Measurements from ENCODE around the gene C2. TPM values are rescaled to one million over a fixed set of nuclear protein-coding genes. Genes with fewer than 3 reads are reported as not detected.

The C2 gene
- total RNA-seq, 1 donor from 2014 or later, result 0.63 TPM

- Histone ChIP-seq H3K27me3 (ENCODE audit: control insufficient read depth, insufficient read depth, low read length) (no peaks in the 10 kb centered on the region), H3K36me3 (ENCODE audit: control insufficient read depth, insufficient read depth, low read length) (peaks cover 4% of the 10 kb centered on the region)
- no peak for TF ChIP-seq CTCF (IDR thresholded peaks at IDR 0.05; ENCODE audit: insufficient read depth, low read length, poor library complexity, severe bottlenecking)
Measured at GRCh38 chr6:31966997-31967925, 39.7 kb downstream of the C2 start.

GRCh38 chr6:31967926-31968320, 40.4 kb downstream of the C2 start:
- H3K36me3 ChIP-seq (ENCODE audit: control insufficient read depth, insufficient read depth, low read length), result peaks cover 4% of the 10 kb centered on the region
- no peak for DNase-seq (ENCODE audit: low read depth)
- H3K27me3 ChIP-seq (ENCODE audit: control insufficient read depth, insufficient read depth, low read length), result no peaks in the 10 kb centered on the region
- H3K4me3 ChIP-seq (ENCODE audit: low read depth, low read length), result no peak overlapping the region
- TF ChIP-seq CTCF (IDR thresholded peaks at IDR 0.05; ENCODE audit: insufficient read depth, low read length, poor library complexity, severe bottlenecking), result no peak

More at GRCh38 chr6:31966997-31967925, 39.7 kb downstream of the C2 start:
- no peak overlapping the region for H3K4me3 ChIP-seq (ENCODE audit: low read depth, low read length)
- no peak for DNase-seq (ENCODE audit: low read depth)

GRCh38 chr6:31968326-31968725, 40.8 kb downstream of the C2 start:
- no peak for DNase-seq (ENCODE audit: low read depth)
- no peaks in the 10 kb centered on the region for H3K27me3 ChIP-seq (ENCODE audit: control insufficient read depth, insufficient read depth, low read length)
- H3K4me3 ChIP-seq (ENCODE audit: low read depth, low read length), result no peak overlapping the region
- TF ChIP-seq CTCF (IDR thresholded peaks at IDR 0.05; ENCODE audit: insufficient read depth, low read length, poor library complexity, severe bottlenecking), result no peak
- H3K36me3 ChIP-seq (ENCODE audit: control insufficient read depth, insufficient read depth, low read length), result peaks cover 4% of the 10 kb centered on the region

- Histone ChIP-seq H3K36me3 (ENCODE audit: control insufficient read depth, insufficient read depth, low read length) (peaks cover 4% of the 10 kb centered on the region), H3K27me3 (ENCODE audit: control insufficient read depth, insufficient read depth, low read length) (no peaks in the 10 kb centered on the region), H3K4me3 (ENCODE audit: low read depth, low read length) (no peak overlapping the region)
- DNase-seq (ENCODE audit: low read depth), result no peak
- TF ChIP-seq CTCF (IDR thresholded peaks at IDR 0.05; ENCODE audit: insufficient read depth, low read length, poor library complexity, severe bottlenecking), result no peak
Measured at GRCh38 chr6:31968791-31969711, 41.5 kb downstream of the C2 start.

GRCh38 chr6:31969712-31970603, 42.4 kb downstream of the C2 start:
- no peaks in the 10 kb centered on the region for H3K27me3 ChIP-seq (ENCODE audit: control insufficient read depth, insufficient read depth, low read length)
- H3K4me3 ChIP-seq (ENCODE audit: low read depth, low read length), result no peak overlapping the region
- no peak for DNase-seq (ENCODE audit: low read depth)
- H3K36me3 ChIP-seq (ENCODE audit: control insufficient read depth, insufficient read depth, low read length), result peaks cover 4% of the 10 kb centered on the region
- TF ChIP-seq CTCF (IDR thresholded peaks at IDR 0.05; ENCODE audit: insufficient read depth, low read length, poor library complexity, severe bottlenecking), result no peak

All from kidney epithelial cell (primary cell).